SH-SY5Y (cell line): ENCODE measurements around the gene NOLC1.

Experiments used
- GATA2 ChIP-seq: IDR thresholded peaks from 2 replicates; pipeline ENCODE4 v1.6.1; 2011; ENCODE audit warnings: mild to moderate bottlenecking, low read depth, low read length
- GATA3 ChIP-seq: IDR thresholded peaks from 2 replicates; pipeline ENCODE4 v1.6.1; 2011; ENCODE audit warnings: low read depth, mild to moderate bottlenecking, low read length, moderate library complexity

Gene NOLC1

GRCh38 chr10:102195296-102195870, 43.2 kb downstream of the NOLC1 start:
- no peak for TF ChIP-seq GATA3
- no peak for TF ChIP-seq GATA2

GRCh38 chr10:102196893-102197292, 44.7 kb downstream of the NOLC1 start:
- no peak for TF ChIP-seq GATA3
- no peak for TF ChIP-seq GATA2

- TF ChIP-seq GATA3 (no peak), GATA2 (no peak)
Measured at GRCh38 chr10:102198027-102198426, 45.8 kb downstream of the NOLC1 start.

- no peak for TF ChIP-seq GATA3
- TF ChIP-seq GATA2: no peak
Measured at GRCh38 chr10:102200751-102201640, 48.8 kb downstream of the NOLC1 start.

- TF ChIP-seq GATA3: no peak
- no peak for TF ChIP-seq GATA2
Measured at GRCh38 chr10:102202386-102202785, 50.2 kb downstream of the NOLC1 start.

GRCh38 chr10:102208311-102209035, 56.3 kb downstream of the NOLC1 start:
- peak; percentile 98 for TF ChIP-seq GATA2
- TF ChIP-seq GATA3: peak; percentile 92

- TF ChIP-seq GATA3: no peak
- no peak for TF ChIP-seq GATA2
Measured at GRCh38 chr10:102211615-102212299, 59.6 kb downstream of the NOLC1 start.
